ENCODE data around the gene DYSF.

Gene DYSF

DNA sequence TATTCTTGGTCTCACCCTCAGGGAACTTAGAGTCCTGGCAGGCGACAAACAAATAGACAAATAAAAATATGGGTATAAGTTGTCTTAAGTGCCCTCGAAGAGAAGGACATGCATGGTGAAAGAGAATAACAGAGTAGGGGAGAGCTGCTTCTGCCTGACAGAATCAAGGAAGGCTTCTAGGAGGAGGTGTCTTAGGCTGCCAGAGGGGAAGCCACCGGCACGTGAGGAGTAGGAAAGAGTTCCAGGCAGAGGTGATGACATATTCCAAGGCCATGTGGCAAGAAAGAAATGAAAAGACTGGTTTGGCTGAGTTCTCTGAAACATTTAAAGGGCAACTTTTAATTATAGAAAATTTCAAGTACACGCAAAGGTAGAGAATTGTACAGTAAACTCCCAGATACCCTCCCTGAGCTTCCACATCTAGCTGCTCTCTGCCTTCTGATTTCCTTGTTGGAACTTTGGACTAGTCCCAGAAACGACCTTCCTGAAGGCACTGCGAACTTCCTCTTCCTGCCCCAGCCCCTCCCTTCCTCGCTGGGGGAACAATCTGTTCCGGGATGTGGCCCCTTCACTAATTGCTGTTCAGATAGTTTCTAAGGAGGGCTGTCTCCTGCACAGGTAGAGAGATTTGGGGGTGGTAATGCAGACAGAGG lies 91.7 kb downstream of the DYSF start:
- no peak for TF ChIP-seq CTCF (IDR thresholded peaks at IDR 0.05)
- peak overlapping the region; percentile 66 for H3K27ac ChIP-seq
- H3K27me3 ChIP-seq, result no peaks in the 10 kb centered on the region
- no peak overlapping the region for H3K4me3 ChIP-seq (ENCODE audit: low read depth in 1 of 2, low read length in 1 of 2)
- H3K36me3 ChIP-seq, result peaks cover 82% of the 10 kb centered on the region
- no peaks in the 10 kb centered on the region for H3K9me3 ChIP-seq
- H3K4me1 ChIP-seq (ENCODE audit: control insufficient read depth in 1 of 2, insufficient read depth in 1 of 2, low read depth in 1 of 2, low read length in 1 of 2), result peaks cover 11 to 19% of the 10 kb centered on the region in 2 experiments

GRCh38 chr2:71545572-71546274 lies 92.4 kb downstream of the DYSF start:
- Histone ChIP-seq H3K36me3 (peaks cover 86% of the 10 kb centered on the region), H3K9me3 (no peaks in the 10 kb centered on the region), H3K27me3 (no peaks in the 10 kb centered on the region), H3K27ac (peak overlapping the region; percentile 66), H3K4me3 (ENCODE audit: low read depth in 1 of 2, low read length in 1 of 2) (no peak overlapping the region), H3K4me1 (ENCODE audit: control insufficient read depth in 1 of 2, insufficient read depth in 1 of 2, low read depth in 1 of 2, low read length in 1 of 2) (peaks cover 11 to 19% of the 10 kb centered on the region in 2 experiments)
- TF ChIP-seq CTCF (IDR thresholded peaks at IDR 0.05), result no peak

- H3K36me3 ChIP-seq, result peaks cover 91% of the 10 kb centered on the region
- H3K27ac ChIP-seq, result no peak overlapping the region
- H3K9me3 ChIP-seq, result no peaks in the 10 kb centered on the region
- peaks cover 11 to 19% of the 10 kb centered on the region in 2 experiments for H3K4me1 ChIP-seq (ENCODE audit: control insufficient read depth in 1 of 2, insufficient read depth in 1 of 2, low read depth in 1 of 2, low read length in 1 of 2)
- H3K27me3 ChIP-seq, result no peaks in the 10 kb centered on the region
- TF ChIP-seq CTCF (IDR thresholded peaks at IDR 0.05), result no peak
- no peak overlapping the region for H3K4me3 ChIP-seq (ENCODE audit: low read depth in 1 of 2, low read length in 1 of 2)
These were observed 92.9 kb downstream of the DYSF start for GRCh38 chr2:71546275-71546638.

GRCh38 chr2:71546777-71547281 lies 93.5 kb downstream of the DYSF start:
- no peaks in the 10 kb centered on the region for H3K9me3 ChIP-seq
- no peaks in the 10 kb centered on the region for H3K27me3 ChIP-seq
- no peak overlapping the region for H3K27ac ChIP-seq
- no peak overlapping the region for H3K4me3 ChIP-seq (ENCODE audit: low read depth in 1 of 2, low read length in 1 of 2)
- TF ChIP-seq CTCF (IDR thresholded peaks at IDR 0.05), result no peak
- peaks cover 95% of the 10 kb centered on the region for H3K36me3 ChIP-seq
- peaks cover 11 to 19% of the 10 kb centered on the region in 2 experiments for H3K4me1 ChIP-seq (ENCODE audit: control insufficient read depth in 1 of 2, insufficient read depth in 1 of 2, low read depth in 1 of 2, low read length in 1 of 2)

DNA sequence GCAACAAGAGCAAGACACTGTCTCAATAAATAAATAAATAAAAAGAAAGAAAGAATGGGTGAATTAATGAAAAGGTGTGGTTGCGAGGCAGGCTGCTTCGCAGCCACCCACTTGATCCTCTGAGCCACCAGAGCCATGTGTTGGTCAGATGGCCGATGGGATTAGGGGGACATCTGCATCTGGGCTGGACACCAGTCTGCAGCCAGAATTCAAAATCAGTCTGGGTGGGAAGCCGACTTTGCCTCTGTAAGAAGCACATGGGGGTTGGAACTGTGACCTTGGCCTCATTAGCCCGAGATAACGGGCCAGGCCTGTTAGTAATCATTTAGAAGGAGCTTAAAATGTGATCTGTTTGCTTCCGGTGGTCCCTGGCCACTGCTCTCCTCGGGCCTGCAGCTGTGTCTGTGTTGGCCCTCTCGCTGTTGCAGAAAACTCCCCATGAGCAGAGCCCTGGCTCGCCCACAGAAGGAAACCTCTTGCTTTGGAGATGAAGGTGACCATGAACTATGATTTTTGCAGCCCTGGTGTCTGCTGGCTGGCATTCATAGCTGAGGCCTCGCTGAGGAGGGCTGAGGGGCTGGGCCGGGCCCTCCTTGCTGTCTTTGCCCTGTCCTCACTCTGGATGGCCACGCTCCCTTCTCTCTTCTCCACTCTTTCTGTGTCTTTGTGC lies 94.4 kb downstream of the DYSF start:
- no peaks in the 10 kb centered on the region for H3K27me3 ChIP-seq
- H3K4me1 ChIP-seq (ENCODE audit: control insufficient read depth in 1 of 2, insufficient read depth in 1 of 2, low read depth in 1 of 2, low read length in 1 of 2), result peaks cover 11 to 19% of the 10 kb centered on the region in 2 experiments
- H3K27ac ChIP-seq, result no peak overlapping the region
- peaks cover 99% of the 10 kb centered on the region for H3K36me3 ChIP-seq
- no peak for TF ChIP-seq CTCF (IDR thresholded peaks at IDR 0.05)
- no peak overlapping the region for H3K4me3 ChIP-seq (ENCODE audit: low read depth in 1 of 2, low read length in 1 of 2)
- no peaks in the 10 kb centered on the region for H3K9me3 ChIP-seq
